PFSK-1 (cell line): ENCODE results near the gene ATOH7.

Source experiments
- POLR2AphosphoS5 ChIP-seq: IDR thresholded peaks from 2 replicates; pipeline ENCODE4 v1.6.1; 2012; ENCODE audit warnings: low read depth, mild to moderate bottlenecking, control low read depth, low read length, moderate library complexity
- REST ChIP-seq, 2 experiments: IDR thresholded peaks; 2 replicates each; pipeline versions ENCODE4 v1.6.1 to v1.8.0; 2011 to 2012; ENCODE audit warnings: low read depth in 2 of 2, low read length in 2 of 2, control low read depth in 1 of 2, inconsistent platforms in 1 of 2, mild to moderate bottlenecking in 1 of 2, moderate library complexity in 1 of 2; ENCODE audit not compliant: insufficient read depth in 1 of 2
- SIN3A ChIP-seq: IDR thresholded peaks from 2 replicates; pipeline ENCODE4 v1.6.1; 2012; ENCODE audit warnings: mild to moderate bottlenecking, low read length, moderate library complexity, borderline replicate concordance; ENCODE audit not compliant: insufficient read depth
- TAF1 ChIP-seq: IDR thresholded peaks from 2 replicates; pipeline ENCODE4 v1.6.1; 2012; ENCODE audit warnings: low read length, control low read depth, borderline replicate concordance; ENCODE audit not compliant: insufficient read depth

GRCh38 chr10:68202960-68203353 lies 29.0 kb downstream of the ATOH7 start:
- TF ChIP-seq POLR2AphosphoS5 = no peak
- no peak for TF ChIP-seq TAF1
- TF ChIP-seq REST (IDR thresholded peaks at IDR 0.05; ENCODE audit: insufficient read depth in 1 of 2, low read depth in 2 of 2, low read length in 2 of 2) = no peak
- no peak for TF ChIP-seq SIN3A
